ENCODE data around the gene SZT2.

DNA sequence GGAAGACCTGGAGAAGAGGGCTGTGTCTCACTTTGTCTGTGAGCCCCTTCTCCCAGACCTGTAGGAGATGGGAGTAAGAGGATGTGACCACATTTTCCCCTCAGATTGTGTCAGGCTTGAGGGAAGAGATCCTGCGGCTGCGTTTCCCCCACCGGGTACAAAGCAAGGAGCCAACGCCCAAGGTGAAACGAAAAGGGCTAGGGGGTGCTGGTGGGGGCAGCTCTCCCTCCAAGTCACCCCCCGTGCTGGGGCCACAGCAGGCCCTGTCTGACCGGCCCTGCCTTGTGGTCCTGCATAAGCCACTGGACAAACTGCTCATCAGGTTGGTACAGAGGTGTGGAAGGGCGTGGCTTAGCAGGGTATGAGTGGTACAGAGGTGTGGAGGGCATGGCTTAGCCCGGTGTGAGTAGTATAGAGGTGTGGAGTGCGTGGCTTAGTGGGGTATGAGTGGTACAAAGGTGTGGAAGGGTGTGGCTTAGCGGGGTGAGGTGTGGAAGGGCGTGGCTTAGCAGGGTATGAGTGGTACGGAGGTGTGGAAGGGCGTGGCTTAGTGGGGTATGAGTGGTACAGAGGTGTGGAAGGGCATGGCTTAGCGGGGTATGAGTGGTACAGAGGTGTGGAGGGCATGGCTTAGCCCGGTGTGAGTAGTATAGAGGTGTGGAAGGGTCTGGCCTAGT lies 33.4 kb downstream of the SZT2 start:
- no peak for TF ChIP-seq CTCF (IDR thresholded peaks at IDR 0.05)
- no peak for TF ChIP-seq EZH2 (IDR thresholded peaks at IDR 0.05)
- no peak for TF ChIP-seq EZH2phosphoT487 (IDR thresholded peaks at IDR 0.05)
